KOPT-K1 (cell line): ENCODE results near the gene DDX31.

Experiments
- H3K27ac ChIP-seq: fragments of 200-600 bp; sonication (generic); 2 replicates; pipeline ENCODE4 v1.5.1; 2016; ENCODE audit warnings: antibody characterized with exemption, mild to moderate bottlenecking, low read depth, low read length; ENCODE audit not compliant: poor library complexity, severe bottlenecking
- H3K36me3 ChIP-seq: fragments of 200-600 bp; sonication (generic); 2 replicates; pipeline ENCODE4 v1.5.1; 2017; ENCODE audit warnings: antibody characterized with exemption, mild to moderate bottlenecking, low read length, moderate library complexity; ENCODE audit not compliant: insufficient read depth
- H3K9me3 ChIP-seq: fragments of 200-600 bp; sonication (generic); 2 replicates; pipeline ENCODE4 v1.5.1; 2017; ENCODE audit warnings: antibody characterized with exemption, low read length, mild to moderate bottlenecking; ENCODE audit not compliant: insufficient read depth, poor library complexity, severe bottlenecking

Gene DDX31

DNA sequence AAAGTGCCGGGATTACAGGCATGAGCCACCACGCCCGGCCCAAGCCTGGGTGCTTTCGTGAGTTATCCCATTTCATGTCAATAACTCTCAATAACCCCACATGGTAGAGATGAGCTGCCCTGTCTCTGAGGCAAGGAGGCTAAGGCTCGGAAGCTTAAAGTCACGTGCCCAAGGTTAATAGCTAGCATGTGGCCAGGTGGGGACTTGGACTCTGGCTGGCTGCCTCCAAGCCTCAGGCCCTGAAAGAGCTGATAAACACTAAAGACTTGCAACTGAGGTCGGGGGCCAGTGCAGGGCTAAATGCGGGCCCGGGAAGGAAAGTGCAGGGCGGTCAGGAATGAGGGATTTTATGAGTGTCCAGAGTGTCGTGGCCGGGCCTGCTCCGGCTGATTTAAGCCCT, 118.2 kb downstream of the DDX31 start:
- Histone ChIP-seq H3K27ac (no peak overlapping the region), H3K36me3 (no peaks in the 10 kb centered on the region), H3K9me3 (no peaks in the 10 kb centered on the region)

DNA sequence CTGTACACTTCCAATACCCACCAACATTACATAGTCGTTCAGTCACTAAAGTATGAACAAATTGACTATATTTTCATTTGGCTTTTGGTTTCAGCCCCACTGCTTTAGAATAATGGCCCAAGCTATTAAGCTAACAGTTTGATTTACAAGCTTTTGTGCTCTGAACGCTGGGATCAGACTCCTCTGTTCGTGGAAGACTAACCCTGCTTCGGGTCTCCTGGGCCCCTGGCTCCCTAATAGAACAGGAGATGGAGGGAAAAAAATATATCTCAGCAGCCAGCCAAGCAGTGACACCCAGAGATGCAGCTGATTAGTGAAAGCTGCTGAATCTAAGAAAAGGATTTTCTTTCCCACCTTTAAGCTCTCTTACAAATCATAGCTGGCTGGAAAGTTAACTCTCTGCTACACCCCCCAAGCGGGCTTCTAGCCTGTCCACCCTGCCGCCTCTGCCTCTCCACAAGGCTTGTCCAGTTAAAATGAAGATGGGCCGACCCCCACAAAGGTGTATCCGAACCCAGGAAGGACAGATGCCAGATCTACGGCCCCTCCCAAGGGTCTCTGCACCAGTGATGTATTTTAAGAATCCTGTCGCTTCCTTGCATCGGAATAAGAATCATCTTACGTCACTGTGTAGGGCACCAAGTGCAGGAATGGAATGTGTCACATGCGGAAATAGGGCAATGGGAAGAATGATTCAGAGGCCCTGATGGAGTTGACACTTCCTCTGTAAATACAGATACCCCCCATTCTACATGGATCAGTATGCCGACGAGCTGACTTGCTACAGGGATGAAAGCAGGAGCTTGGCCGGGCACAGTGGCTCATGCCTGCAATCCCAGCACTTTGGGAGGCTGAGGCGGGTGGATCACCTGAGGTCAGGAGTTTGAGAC, 120.8 kb downstream of the DDX31 start:
- H3K9me3 ChIP-seq = no peaks in the 10 kb centered on the region
- H3K36me3 ChIP-seq = no peaks in the 10 kb centered on the region
- no peak overlapping the region for H3K27ac ChIP-seq

DNA sequence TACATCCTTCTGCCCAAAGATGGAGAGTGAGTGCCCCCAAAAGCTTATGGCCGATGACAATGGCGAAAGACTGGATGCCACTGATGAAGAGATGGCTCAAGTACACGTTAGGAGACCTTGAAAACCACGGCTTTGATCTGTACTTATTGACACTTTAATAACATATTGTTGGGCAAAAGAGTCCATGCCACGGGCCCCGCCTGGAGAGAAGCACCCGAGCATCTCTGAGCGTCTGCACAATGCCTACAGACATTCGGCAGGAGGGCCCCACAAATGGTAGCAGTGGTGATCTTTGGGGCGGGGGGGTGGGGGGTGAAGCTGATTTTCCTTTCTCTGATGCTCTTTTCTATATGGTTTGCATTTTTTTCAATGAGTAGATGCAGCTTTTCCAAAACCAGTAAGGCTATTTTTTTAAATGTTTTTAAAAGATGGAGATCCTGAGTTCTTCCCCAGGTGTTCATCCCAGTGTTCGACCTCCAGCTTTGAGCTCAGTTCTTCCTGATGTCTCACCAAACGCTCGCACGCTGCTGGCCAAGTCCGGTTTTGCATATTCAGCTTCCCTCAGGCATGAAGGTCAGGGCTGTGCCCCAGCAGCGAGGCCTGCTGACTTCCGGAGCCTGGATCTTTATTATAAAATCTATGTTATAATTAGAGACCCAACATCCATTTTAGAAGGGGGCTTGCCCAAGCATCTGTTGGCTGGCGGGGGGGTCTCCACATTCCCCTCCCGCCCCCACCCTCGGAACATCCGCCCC, 121.6 kb downstream of the DDX31 start:
- Histone ChIP-seq H3K27ac (no peak overlapping the region), H3K36me3 (no peaks in the 10 kb centered on the region), H3K9me3 (no peaks in the 10 kb centered on the region)

DNA sequence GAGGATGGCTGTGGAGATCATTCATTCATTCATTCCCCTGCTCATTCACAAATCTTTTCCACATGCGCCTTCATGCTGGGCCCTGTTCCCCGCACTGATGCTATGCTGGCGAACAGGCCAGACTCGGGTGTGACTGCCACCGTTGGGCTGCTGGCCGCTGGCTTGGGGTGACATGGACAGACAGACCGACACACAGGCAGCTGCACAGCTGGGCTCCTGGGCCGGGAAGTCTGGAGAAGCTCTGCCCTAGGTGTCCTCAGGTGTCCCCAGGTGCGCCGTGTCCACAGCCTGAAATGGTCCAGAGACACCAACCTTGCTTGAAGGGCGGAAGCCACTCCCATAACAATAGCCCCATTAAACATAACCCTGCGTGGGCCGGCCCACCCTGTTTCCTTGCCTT, 122.3 kb downstream of the DDX31 start:
- no peaks in the 10 kb centered on the region for H3K9me3 ChIP-seq
- H3K27ac ChIP-seq = no peak overlapping the region
- no peaks in the 10 kb centered on the region for H3K36me3 ChIP-seq

DNA sequence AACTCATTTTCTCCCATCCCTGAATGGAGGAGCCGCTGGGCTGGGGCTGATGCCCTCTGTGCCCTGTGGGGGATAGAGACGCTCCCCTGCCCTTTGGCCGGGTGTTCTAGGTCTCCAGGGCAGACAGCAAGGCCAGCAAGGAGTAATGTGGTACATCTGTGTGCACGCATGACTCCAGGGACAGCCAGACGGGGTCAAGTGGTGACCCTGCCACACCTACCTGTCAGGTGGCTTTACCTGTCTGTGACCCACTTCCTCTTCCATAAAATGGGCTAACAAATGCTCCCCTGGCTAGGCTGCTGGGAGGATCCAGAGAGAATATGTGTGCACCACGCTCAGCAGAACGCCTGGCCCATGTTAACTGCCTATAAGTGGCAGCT, 122.7 kb downstream of the DDX31 start:
- Histone ChIP-seq H3K9me3 (no peaks in the 10 kb centered on the region), H3K36me3 (no peaks in the 10 kb centered on the region), H3K27ac (no peak overlapping the region)

DNA sequence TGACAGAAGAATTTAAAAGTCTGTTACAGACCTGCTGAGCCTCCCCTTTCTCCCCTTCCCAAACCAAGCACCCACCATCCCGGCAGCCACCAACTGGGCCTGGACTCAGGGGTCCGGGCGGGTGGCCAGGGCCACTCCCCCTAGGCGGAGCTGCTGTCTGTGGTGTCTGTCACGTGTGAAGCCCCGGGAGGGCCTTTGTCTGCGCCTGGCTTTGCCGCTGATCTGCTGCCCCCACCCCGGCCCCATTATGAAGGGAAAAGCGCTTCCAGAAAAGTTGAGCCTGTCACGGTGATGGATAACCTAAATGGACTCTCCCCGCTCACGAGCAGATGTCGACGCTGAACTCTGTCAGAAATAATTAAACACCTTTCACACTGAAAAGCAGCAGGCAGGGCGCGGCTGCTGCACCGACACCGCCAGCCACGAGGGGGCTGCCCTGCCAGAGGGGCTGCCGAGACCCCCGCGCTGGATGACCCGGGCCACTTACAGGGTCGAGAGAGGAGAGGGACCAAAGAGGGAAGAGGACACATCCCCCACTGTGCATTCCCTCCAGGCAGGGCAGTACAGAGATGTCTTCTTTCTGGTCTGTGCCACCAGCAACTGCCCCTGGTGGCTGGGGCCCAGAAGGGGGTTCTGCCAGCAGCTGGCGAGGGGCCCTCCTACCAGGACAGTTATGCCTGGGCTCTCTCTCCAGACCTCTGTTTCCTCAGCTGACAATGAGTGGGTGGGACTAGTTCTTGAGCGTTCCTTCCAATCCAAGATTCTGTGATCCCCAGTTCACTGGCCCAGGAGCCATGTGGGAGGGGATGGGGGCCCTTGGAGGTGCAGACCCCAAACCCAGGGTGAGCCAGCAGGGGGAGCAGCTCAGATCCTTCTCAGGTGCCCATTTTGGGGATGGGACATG, 123.4 kb downstream of the DDX31 start:
- Histone ChIP-seq H3K9me3 (no peaks in the 10 kb centered on the region), H3K27ac (no peak overlapping the region), H3K36me3 (no peaks in the 10 kb centered on the region)

DNA sequence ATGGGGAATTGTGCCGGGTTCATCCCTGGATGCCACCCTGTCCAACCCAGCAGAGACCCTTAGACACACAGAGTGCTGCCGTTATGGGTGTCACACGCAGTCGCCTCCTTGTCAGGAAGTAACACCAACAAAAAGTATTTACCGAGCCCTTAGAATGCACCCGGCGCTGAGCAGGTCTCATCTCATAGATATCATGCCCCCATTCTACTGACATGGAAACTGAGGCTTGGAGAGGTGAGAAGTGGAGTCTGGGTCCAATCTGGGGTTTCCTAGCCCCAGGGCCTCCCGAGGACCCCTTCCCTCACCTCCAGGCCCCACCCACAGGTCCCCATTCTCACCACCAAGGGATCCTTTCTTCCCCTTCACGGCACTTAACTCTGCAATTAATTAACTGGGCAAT, 124.2 kb downstream of the DDX31 start:
- H3K27ac ChIP-seq = no peak overlapping the region
- H3K9me3 ChIP-seq = no peaks in the 10 kb centered on the region
- H3K36me3 ChIP-seq = no peaks in the 10 kb centered on the region

DNA sequence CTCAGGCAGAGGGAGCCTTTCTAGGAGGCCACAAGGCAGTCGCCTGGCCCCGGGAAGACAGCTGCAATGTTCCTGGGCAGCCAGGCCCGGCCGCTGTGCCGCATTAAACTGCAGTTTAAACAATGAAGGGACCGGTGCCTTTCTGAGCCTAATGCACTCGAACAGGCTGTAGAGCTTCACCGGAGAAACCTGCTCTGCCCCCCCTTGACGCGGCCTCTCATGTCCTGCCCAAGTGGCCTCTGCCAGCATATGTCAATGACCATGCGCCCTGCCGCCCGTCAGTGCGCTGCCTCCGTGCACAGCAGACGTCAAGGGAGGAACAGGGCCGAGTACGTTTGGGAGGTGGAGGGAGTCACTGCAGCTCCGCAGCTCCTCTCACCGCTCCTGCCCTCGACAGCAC, 125.8 kb downstream of the DDX31 start:
- Histone ChIP-seq H3K36me3 (no peaks in the 10 kb centered on the region), H3K9me3 (no peaks in the 10 kb centered on the region), H3K27ac (no peak overlapping the region)

DNA sequence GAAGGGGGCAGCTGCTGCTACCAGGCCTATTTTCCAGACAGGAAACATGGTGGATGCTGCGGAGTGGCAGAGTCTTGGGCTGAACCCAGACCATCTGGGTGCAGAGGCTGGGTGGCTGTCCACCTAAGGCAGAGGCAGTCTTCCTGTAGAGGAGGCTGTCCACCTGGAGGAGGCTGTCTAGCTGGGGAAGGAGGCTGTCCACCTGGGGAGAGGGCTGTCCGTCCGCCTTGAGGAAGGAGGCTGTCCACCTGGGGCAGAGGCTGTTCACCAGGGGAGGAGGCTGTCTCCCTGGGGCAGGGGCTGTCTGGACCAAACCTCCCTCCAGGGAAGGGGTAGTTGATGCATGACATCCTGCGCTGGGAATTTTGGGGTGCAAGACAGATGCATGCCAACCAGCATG, 126.5 kb downstream of the DDX31 start:
- no peaks in the 10 kb centered on the region for H3K36me3 ChIP-seq
- no peak overlapping the region for H3K27ac ChIP-seq
- H3K9me3 ChIP-seq = no peaks in the 10 kb centered on the region
